Left renal cortex interstitium (tissue), 4 donors: ENCODE measurements around the gene FHAD1. TPM values are rescaled to one million over a fixed set of nuclear protein-coding genes. Genes with fewer than 3 reads are reported as not detected.
"Not testable (repeated sequence)": the region's sequence is repeated elsewhere in the genome, so short reads cannot be mapped to it uniquely, and the experiment has no call there.

Experiments
- DNase-seq, 4 donors: peaks; one replicate each; pipeline ENCODE4 v3.0.0-alpha.2; 2013; ENCODE audit warnings: low read depth in 4 of 4, low spot score in 2 of 4, missing footprints in 1 of 4
- polyA plus RNA-seq, 4 donors: library from polyadenylated mRNA; unstranded; fragments of 120-200 nt; gene quantifications; one replicate each; pipeline ENCODE4 v1.2.1, GENCODE V29; 2013; ENCODE audit not compliant: insufficient read length in 4 of 4

The FHAD1 gene
- polyA plus RNA-seq, 4 donors: 2.2 to 5.3 (median 4.4) TPM

- DNase-seq: no peak
Observed at GRCh38 chr1:15299806-15300205, 52.8 kb downstream of the FHAD1 start.

GRCh38 chr1:15303935-15304334 lies 56.9 kb downstream of the FHAD1 start:
- no peak for DNase-seq

- DNase-seq: peak in 1 of 4 donors; percentile 24
Observed at GRCh38 chr1:15304708-15305467, 57.9 kb downstream of the FHAD1 start.

- no peak for DNase-seq
Observed at GRCh38 chr1:15305468-15305770, 58.4 kb downstream of the FHAD1 start.

GRCh38 chr1:15306352-15306751 lies 59.3 kb downstream of the FHAD1 start:
- not testable (repeated sequence) for DNase-seq

GRCh38 chr1:15308135-15308534 lies 61.1 kb downstream of the FHAD1 start:
- DNase-seq: no peak

GRCh38 chr1:15308621-15309027 lies 61.6 kb downstream of the FHAD1 start:
- DNase-seq: no peak

- DNase-seq: no peak
Observed at GRCh38 chr1:15309687-15310086, 62.7 kb downstream of the FHAD1 start.

GRCh38 chr1:15310544-15310943 lies 63.5 kb downstream of the FHAD1 start:
- no peak for DNase-seq

- DNase-seq: no peak
Observed at GRCh38 chr1:15311122-15311822, 64.2 kb downstream of the FHAD1 start.

- DNase-seq: no peak
Observed at GRCh38 chr1:15311880-15312279, 64.9 kb downstream of the FHAD1 start.

GRCh38 chr1:15312626-15313411 lies 65.8 kb downstream of the FHAD1 start:
- DNase-seq: no peak

GRCh38 chr1:15314328-15315281 lies 67.6 kb downstream of the FHAD1 start:
- DNase-seq: no peak

GRCh38 chr1:15315815-15316214 lies 68.8 kb downstream of the FHAD1 start:
- no peak for DNase-seq

GRCh38 chr1:15316510-15316909 lies 69.5 kb downstream of the FHAD1 start:
- DNase-seq: no peak

- no peak for DNase-seq
Observed at GRCh38 chr1:15320267-15320666, 73.2 kb downstream of the FHAD1 start.

GRCh38 chr1:15321601-15322000 lies 74.6 kb downstream of the FHAD1 start:
- DNase-seq: no peak

GRCh38 chr1:15322648-15323350 lies 75.8 kb downstream of the FHAD1 start:
- DNase-seq: no peak

- DNase-seq: peak in 1 of 4 donors; percentile 50
Observed at GRCh38 chr1:15323351-15323988, 76.4 kb downstream of the FHAD1 start.
